D721Med (cell line): ENCODE data around the gene IL6R.

Experiments
- DNase-seq: peaks from one replicate; pipeline ENCODE4 v3.0.0; 2011; ENCODE audit warnings: low spot score; ENCODE audit not compliant: insufficient read length
- FAIRE-seq: peaks from 2 replicates; lab custom pipeline; 2011; peaks lifted over from hg19 to GRCh38; lab: Jason Lieb, UNC
- CTCF ChIP-seq: IDR thresholded peaks from 2 replicates; pipeline ENCODE4 v1.5.1; 2012; ENCODE audit warnings: mild to moderate bottlenecking, control low read depth; ENCODE audit not compliant: insufficient read depth; ENCODE audit errors: missing control alignments

IL6R gene

DNA sequence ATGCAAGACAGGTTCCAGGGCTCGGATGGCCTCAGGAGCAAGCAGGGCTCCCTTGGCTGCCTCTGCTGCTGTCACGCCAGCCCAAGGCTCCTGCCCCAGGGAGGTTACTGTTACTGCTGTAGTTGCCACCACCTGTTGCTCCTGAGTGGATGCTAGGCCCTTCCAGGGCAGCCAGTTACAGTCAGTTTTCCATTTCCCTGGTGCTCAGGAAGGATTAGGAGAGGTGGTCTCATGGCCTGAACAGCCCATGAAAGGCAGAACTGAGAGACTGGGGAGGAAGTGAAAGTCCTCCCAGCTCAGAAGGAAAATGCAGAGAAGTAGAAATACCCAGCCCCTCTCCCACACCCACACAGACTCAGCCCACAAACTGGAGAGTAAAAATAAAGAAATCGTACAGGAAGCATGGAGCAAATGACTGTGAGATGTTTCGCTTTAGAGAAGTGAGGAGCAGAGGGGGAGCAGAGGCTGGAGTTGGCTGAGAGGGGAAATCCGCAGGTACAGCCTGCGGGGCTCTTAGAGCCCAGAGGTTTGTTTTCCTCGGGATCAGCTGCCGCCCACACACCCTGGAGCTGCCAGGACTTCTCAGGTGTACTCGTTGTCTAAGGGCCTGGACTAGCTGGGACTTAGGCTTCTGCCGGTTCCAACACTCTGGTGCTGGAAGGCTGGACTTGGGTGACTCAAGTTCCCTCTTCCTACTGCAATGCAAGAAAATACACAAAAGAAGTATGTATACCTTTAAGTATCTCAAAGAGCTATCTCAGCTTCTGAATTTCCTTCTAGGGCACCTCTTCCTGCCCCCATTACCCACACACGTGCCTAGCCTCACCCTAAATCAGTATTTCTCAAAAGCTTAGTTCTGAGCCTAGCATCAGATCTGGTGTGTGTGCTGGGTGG lies 2.3 kb downstream of the IL6R start:
- FAIRE-seq, result no peak
- TF ChIP-seq CTCF, result no peak
- DNase-seq, result no peak

- no peak for TF ChIP-seq CTCF
- FAIRE-seq (no peak), DNase-seq (no peak)
Observed at GRCh38 chr1:154408174-154408777, 3.1 kb downstream of the IL6R start.

DNA sequence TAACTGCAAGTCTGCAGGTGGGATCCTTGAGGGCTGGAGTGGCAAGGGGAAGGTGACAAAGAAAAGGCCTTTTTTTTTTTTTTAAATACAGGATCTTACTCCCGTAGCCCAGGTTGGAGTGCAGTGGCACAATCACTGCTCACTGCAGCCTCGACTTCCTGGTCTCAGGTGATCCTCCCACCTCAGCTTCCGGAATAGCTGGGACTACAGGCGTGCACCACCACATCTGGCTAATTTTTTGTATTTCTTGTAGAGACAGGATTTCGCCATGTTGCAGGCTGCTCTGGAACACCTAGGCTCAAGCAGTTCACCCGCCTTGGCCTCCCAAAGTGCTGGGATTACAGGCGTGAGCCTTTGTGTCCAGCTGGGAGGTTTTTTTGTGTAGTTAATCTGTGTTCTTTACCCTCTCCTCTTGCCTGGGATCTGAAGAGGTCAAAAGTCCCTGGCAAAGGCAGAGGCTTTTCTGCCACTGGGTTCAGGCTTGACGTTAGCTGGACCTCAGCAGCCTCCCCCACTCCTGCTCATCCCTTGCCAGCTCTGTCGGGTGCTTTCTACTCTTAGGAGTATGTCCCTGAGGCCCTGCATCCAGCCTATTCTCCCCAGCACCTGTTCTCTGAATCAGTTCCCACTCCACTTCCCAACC lies 5.2 kb downstream of the IL6R start:
- no peak for TF ChIP-seq CTCF
- no peak for FAIRE-seq
- no peak for DNase-seq

- no peak for TF ChIP-seq CTCF
- DNase-seq, result no peak
- no peak for FAIRE-seq
Observed at GRCh38 chr1:154411525-154411924, 6.4 kb downstream of the IL6R start.

GRCh38 chr1:154413177-154413783 lies 8.1 kb downstream of the IL6R start:
- DNase-seq (no peak), FAIRE-seq (no peak)
- no peak for TF ChIP-seq CTCF

GRCh38 chr1:154414606-154415005 lies 9.5 kb downstream of the IL6R start:
- DNase-seq, result no peak
- no peak for TF ChIP-seq CTCF
- no peak for FAIRE-seq
